ENCODE results near the gene RREB1.

The RREB1 gene

DNA sequence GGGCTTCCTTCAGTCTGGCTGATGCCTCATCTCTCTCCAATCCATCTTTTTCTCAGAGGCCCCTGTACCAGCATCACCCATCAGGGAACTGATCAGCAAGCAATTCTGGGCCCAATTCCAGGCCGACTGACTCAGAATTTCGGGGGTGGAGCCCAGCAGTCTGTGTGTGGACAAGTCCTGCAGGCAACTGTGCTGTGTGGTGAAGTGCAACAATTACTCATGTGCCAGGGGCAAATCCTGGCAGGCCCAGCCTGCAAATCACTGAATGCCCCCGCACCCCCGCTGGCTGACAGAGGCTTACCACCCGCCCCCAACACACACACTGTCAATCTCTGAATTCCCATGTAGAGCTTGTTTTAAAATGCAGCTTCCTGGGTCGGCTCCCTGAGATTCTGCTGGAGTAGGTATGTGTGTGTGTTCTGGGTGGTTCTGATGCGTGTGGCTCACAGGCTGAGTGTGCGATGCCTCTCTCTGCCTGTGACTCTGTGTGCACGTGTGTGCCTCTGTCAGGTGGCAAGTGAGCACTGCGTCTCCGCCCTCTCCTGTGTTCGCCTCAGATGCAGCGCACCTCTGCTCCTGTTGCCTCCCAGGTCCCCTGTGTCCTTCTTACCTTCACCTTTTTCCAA, 159.8 kb downstream of the RREB1 start:
- peak; percentile 85 for DNase-seq (ENCODE audit: low read depth)
- TF ChIP-seq, protein P1, sequence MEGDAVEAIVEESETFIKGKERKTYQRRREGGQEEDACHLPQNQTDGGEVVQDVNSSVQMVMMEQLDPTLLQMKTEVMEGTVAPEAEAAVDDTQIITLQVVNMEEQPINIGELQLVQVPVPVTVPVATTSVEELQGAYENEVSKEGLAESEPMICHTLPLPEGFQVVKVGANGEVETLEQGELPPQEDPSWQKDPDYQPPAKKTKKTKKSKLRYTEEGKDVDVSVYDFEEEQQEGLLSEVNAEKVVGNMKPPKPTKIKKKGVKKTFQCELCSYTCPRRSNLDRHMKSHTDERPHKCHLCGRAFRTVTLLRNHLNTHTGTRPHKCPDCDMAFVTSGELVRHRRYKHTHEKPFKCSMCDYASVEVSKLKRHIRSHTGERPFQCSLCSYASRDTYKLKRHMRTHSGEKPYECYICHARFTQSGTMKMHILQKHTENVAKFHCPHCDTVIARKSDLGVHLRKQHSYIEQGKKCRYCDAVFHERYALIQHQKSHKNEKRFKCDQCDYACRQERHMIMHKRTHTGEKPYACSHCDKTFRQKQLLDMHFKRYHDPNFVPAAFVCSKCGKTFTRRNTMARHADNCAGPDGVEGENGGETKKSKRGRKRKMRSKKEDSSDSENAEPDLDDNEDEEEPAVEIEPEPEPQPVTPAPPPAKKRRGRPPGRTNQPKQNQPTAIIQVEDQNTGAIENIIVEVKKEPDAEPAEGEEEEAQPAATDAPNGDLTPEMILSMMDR (IDR thresholded peaks at IDR 0.05; ENCODE audit: control insufficient read depth, insufficient read depth, low read depth, low read length, missing control alignments): no peak
- no peak overlapping the region for H3K4me3 ChIP-seq (ENCODE audit: control insufficient read depth, low read depth, low read length)

DNA sequence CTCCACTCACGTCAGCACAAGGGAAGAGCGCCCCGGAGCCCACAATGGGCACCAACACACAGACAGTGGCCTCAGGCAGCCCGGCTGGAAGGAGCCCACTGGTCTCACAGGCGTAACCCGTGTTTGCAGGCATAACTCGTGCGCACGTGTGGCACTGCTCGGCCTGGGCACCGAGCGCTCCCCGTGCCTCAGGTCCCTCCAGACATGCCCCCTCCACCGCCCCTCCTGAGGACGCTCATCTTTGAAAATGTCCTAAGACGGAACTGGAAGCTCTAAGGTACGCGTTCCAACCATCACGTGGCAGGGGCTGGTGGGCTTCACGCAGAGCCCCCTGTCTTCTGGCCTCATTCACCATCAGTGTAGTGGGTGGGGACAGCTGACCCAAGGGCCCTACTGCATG, 160.6 kb downstream of the RREB1 start:
- TF ChIP-seq, protein P1 (IDR thresholded peaks at IDR 0.05; ENCODE audit: control insufficient read depth, insufficient read depth, low read depth, low read length, missing control alignments): no peak
- H3K4me3 ChIP-seq (ENCODE audit: control insufficient read depth, low read depth, low read length): no peak overlapping the region
- DNase-seq (ENCODE audit: low read depth): no peak

DNA sequence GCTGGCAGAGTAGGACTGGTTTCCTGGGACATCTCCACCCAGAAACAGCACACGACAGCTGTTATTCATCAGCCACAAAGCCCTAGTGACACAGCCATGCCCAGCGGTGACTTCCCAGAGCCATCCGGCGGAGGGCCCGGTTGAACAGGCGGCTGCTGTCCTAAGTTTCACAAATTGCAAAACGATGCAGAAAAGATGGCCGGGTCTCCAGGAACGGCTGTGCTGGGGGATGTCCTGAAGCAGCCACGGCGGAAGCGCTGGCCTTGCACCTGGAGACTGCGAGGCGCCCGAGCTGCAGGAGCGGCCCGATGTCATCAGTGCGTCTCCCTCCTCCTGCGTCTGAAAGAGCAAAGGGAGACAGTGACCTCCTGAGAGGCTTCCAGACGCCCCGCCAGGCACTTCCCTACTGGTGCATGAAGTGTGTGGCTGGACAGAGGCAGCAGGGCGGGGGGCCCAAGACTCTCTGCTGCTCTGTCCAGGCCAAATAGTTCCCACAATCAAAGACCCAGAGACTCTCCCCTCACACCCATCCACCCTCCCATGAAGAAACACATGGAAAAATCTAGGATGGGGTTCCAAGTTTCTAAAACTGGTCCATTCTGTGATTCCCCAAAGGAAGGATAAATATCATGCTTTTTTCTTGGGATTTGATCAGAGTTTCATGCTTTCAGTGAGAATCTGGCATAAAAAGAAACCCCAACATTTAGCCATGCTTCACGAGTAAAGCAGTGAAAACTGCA, 161.2 kb downstream of the RREB1 start:
- TF ChIP-seq, protein P1 (IDR thresholded peaks at IDR 0.05; ENCODE audit: control insufficient read depth, insufficient read depth, low read depth, low read length, missing control alignments): no peak
- H3K4me3 ChIP-seq (ENCODE audit: control insufficient read depth, low read depth, low read length): no peak overlapping the region
- no peak for DNase-seq (ENCODE audit: low read depth)

DNA sequence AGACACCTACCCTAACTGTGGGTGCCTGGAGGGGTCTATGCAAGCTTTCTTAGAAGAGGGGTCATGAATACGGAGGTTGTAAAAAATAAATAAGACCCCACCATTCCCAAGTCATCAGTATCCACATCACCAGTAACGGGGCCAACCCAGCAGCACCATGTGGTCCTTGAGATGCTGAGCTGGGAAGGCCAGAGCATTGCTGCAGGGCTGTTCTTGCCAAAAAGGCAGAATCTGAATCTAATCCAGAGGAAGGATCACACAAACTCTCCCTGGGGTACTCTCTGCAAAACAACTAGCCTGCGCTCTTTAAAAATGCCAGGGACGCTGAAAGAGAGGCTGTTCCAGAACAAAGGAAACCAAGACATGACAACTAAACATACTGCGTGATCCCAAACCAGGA, 162.1 kb downstream of the RREB1 start:
- TF ChIP-seq, protein P1 (IDR thresholded peaks at IDR 0.05; ENCODE audit: control insufficient read depth, insufficient read depth, low read depth, low read length, missing control alignments): no peak

DNA sequence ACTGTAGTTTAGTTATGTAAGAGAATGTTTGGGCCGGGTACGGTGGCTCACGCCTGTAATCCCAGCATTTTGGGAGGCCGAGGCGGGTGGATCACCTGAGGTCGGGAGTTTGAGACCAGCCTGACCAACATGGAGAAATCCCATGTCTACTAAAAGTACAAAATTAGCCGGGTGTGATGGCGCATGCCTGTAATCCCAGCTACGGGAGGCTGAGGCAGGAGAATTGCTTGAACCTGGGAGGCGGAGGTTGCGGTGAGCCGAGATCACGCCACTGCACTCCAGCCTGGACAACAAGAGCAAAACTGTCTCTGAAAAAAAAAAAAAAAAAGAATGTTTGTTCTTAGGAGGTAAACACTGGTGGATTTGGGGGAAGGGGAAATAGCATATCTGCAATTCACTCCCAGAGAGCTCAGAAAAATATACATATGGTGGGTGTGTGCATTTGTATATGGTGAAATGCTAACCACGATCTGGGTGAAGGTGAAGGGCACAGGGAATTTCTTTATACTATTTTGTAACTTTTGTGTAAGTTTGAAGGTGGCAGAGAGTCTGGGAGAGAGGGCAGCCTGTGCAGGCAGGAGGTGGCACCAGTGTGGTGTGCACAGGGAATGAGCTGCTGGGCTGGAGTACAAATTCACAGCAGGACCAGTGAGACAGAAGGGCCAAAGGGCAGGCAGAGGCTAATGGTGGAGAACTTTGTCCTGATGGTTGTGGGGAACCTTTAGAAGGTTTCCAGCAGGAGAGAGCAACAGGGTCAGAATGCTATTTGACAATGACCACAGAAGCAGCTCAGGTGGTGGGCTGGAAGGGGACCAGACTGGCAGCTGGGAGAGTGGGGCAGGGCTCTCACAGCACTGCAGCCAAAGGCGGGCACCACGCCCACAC, 162.8 kb downstream of the RREB1 start:
- DNase-seq (ENCODE audit: low read depth): no peak
- TF ChIP-seq, protein P1 (IDR thresholded peaks at IDR 0.05; ENCODE audit: control insufficient read depth, insufficient read depth, low read depth, low read length, missing control alignments): no peak
- no peak overlapping the region for H3K4me3 ChIP-seq (ENCODE audit: control insufficient read depth, low read depth, low read length)

More for the DNA sequence above, 162.1 kb downstream of the RREB1 start:
- no peak overlapping the region for H3K4me3 ChIP-seq (ENCODE audit: control insufficient read depth, low read depth, low read length)
- no peak for DNase-seq (ENCODE audit: low read depth)

DNA sequence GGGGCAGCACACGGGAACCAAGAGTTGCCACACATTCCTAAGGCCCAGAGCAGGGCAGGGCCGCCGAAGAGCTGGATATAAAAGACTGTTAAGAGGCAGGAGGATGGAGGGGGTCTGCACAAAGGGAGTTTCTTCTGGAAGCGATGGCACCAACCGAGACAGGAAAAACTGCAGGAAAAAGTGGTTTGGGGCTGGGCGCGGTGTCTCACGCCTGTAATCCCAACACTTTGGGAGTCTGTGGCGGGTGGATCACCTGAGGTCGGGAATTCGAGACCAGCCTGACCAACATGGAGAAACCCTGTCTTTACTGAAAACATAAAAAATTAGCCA, 163.4 kb downstream of the RREB1 start:
- DNase-seq (ENCODE audit: low read depth): no peak
- TF ChIP-seq, protein P1 (IDR thresholded peaks at IDR 0.05; ENCODE audit: control insufficient read depth, insufficient read depth, low read depth, low read length, missing control alignments): no peak
- no peak overlapping the region for H3K4me3 ChIP-seq (ENCODE audit: control insufficient read depth, low read depth, low read length)

Data from AG09309 (cell line).